ENCODE measurements around the gene KLHL3.

DNA sequence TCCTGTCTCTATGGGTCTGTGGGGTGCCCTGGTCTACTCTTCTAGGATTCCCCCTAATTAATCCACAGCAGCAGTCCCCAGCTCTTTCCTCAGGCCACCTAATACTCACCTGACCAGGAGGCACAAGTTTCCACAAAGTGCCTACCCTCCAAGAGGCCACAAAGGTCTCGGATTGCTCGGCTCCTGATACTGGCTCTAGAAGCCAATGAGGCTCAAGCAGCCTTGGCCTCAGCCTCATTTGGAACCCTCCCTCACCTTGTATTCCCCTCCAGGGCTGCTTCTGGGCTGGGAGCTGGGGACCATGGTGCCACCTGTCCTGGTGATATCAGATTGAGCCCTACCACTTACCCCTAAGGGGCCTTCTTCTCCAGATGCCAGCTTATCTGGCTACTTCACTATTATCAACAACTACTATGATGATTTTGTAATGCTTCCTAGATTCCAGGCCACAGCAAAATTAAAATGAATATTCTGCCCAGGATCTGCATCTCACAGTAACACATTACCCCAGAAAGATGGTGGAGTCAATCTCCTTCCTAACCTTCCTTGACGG is 133.1 kb downstream of the KLHL3 start:
- TF ChIP-seq, protein P1, sequence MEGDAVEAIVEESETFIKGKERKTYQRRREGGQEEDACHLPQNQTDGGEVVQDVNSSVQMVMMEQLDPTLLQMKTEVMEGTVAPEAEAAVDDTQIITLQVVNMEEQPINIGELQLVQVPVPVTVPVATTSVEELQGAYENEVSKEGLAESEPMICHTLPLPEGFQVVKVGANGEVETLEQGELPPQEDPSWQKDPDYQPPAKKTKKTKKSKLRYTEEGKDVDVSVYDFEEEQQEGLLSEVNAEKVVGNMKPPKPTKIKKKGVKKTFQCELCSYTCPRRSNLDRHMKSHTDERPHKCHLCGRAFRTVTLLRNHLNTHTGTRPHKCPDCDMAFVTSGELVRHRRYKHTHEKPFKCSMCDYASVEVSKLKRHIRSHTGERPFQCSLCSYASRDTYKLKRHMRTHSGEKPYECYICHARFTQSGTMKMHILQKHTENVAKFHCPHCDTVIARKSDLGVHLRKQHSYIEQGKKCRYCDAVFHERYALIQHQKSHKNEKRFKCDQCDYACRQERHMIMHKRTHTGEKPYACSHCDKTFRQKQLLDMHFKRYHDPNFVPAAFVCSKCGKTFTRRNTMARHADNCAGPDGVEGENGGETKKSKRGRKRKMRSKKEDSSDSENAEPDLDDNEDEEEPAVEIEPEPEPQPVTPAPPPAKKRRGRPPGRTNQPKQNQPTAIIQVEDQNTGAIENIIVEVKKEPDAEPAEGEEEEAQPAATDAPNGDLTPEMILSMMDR (IDR thresholded peaks at IDR 0.05; ENCODE audit: insufficient read depth, low read length, poor library complexity, severe bottlenecking), result no peak
- TF ChIP-seq EZH2phosphoT487 (conservative IDR thresholded peaks at IDR 0.05; ENCODE audit: low read length), result no peak
